ENCODE measurements around the gene PHETA1.
A peak's percentile ranks its signal among the peaks of the same experiment; 100 is the strongest.
"Not testable (repeated sequence)": the region's sequence is repeated elsewhere in the genome, so short reads cannot be mapped to it uniquely, and the experiment has no call there.

Gene PHETA1

DNA sequence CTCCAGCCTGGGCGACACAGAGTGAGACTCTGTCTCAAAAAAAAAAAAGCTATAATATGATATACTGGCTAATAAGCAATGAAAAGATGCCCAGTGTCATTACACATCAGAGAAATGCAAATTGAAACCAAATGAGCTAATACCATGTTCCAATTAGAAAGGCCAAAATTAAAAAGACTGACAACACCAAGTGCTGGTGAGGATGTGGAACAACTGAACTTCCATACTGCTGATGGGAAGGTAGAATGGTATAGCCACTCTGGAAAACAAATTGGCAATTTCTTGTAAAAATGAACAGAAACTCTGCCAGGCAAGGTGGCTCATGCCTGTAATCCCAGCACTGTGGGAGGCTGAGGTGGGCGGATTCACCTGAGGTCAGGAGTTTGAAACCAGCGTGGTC, 8.5 kb upstream of the PHETA1 start:
- Histone ChIP-seq H3K4me3 (ENCODE audit: low read depth, low read length) (no peak overlapping the region), H3K9me3 (no peaks in the 10 kb centered on the region), H3K36me3 (no peaks in the 10 kb centered on the region), H3K4me1 (no peaks in the 10 kb centered on the region), H3K27me3 (no peaks in the 10 kb centered on the region)
- DNase-seq = no peak
- no peak for TF ChIP-seq CTCF (IDR thresholded peaks at IDR 0.05; ENCODE audit: low read depth, low read length)

- not testable (repeated sequence) for H3K36me3 ChIP-seq; H3K27me3 ChIP-seq; H3K4me3 ChIP-seq (ENCODE audit: low read depth, low read length); H3K4me1 ChIP-seq; DNase-seq; H3K9me3 ChIP-seq
These were observed 4.3 kb upstream of the PHETA1 start for GRCh38 chr12:111373231-111373630.

DNA sequence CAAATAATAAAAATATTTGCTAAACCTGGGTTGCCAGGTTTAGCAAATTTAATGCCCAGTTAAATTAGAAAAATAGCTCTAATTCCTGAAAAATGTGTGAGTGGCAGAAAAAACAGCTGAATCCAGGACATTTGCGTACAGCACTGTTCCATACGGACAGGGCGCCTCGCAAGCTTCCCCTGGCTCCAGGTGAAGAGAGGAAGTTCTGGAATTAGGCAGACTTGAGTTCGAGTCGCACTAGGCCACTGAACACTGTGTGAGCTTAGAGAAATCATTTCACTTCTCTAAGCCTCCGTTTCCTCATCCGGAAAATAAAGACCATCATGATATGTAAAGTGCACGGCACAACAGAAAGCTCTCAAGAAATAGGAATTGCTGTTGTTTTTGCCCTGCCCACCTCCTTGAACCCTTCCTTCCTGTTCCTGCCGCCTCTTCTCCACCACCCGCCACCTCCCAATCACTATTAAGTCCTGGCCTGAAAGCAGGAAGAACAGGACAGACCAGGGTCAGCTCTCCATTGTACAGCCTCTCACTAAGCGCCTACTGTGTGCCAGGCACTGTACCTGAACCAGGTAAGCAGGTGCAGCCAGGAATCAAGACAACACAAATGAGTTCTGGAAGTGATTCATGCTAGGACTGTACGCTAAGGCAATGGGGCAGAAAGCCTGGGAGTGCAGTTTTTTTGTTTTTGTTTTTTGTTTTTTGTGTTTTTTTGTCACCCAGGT, 763 bp upstream of the PHETA1 start:
- Histone ChIP-seq H3K36me3 (no peaks in the 10 kb centered on the region), H3K9me3 (no peaks in the 10 kb centered on the region), H3K27me3 (no peaks in the 10 kb centered on the region), H3K4me1 (no peaks in the 10 kb centered on the region), H3K4me3 (ENCODE audit: low read depth, low read length) (peak overlapping the region; percentile 81)
- no peak for TF ChIP-seq CTCF (IDR thresholded peaks at IDR 0.05; ENCODE audit: low read depth, low read length)
- no peak for DNase-seq

DNA sequence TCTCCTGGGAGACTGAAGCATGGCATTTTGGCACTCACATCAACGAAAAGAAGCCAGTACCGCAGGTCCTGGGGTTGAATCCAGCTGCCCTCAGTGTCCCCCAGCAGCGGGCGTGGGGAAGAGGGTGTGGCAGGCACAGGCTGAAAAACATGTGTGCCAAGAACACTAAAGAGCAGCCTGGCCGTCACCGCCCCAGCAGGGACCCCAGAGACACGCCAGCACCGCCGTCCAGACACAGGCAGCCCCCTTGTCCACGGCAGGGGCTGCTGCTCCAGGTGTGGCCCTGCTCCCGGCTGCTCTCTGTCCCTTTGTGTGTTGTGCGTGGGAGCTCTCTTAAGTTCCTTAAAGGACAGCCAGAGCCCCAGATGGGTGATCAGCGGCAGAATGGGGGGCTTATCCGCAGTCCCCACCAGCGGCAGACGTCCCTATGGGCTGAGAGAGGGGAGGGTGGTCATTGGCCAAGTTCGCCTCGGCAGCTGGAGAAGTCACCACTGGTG, 556 bp downstream of the PHETA1 start:
- H3K4me3 ChIP-seq (ENCODE audit: low read depth, low read length) = peak overlapping the region; percentile 81
- H3K9me3 ChIP-seq = no peaks in the 10 kb centered on the region
- no peaks in the 10 kb centered on the region for H3K36me3 ChIP-seq
- TF ChIP-seq CTCF (IDR thresholded peaks at IDR 0.05; ENCODE audit: low read depth, low read length) = no peak
- DNase-seq = peak; percentile 30
- no peaks in the 10 kb centered on the region for H3K4me1 ChIP-seq
- H3K27me3 ChIP-seq = no peaks in the 10 kb centered on the region

- H3K4me1 ChIP-seq = no peaks in the 10 kb centered on the region
- H3K36me3 ChIP-seq = no peaks in the 10 kb centered on the region
- no peaks in the 10 kb centered on the region for H3K27me3 ChIP-seq
- TF ChIP-seq CTCF (IDR thresholded peaks at IDR 0.05; ENCODE audit: low read depth, low read length) = no peak
- H3K4me3 ChIP-seq (ENCODE audit: low read depth, low read length) = peak overlapping the region; percentile 81
- no peaks in the 10 kb centered on the region for H3K9me3 ChIP-seq
- DNase-seq = peak; percentile 33
These were observed 1.2 kb downstream of the PHETA1 start for GRCh38 chr12:111367661-111368221.

- H3K36me3 ChIP-seq = no peaks in the 10 kb centered on the region
- no peaks in the 10 kb centered on the region for H3K4me1 ChIP-seq
- no peaks in the 10 kb centered on the region for H3K9me3 ChIP-seq
- TF ChIP-seq CTCF (IDR thresholded peaks at IDR 0.05; ENCODE audit: low read depth, low read length) = no peak
- no peak for DNase-seq
- H3K27me3 ChIP-seq = no peaks in the 10 kb centered on the region
- no peak overlapping the region for H3K4me3 ChIP-seq (ENCODE audit: low read depth, low read length)
These were observed 2.3 kb downstream of the PHETA1 start for GRCh38 chr12:111366583-111366982.
